Glutamatergic neuron (in vitro differentiated cells): Measurements from ENCODE around the gene WWTR1. TPM values are rescaled to one million over a fixed set of nuclear protein-coding genes. Genes with fewer than 3 reads are reported as not detected.

Experiments used
- DNase-seq: peaks from one replicate; pipeline ENCODE4 v3.0.0; 2022
- H3K27ac Mint-ChIP-seq: one replicate; pipeline ENCODE4 v1.8.0; 2020; ENCODE audit warnings: mild to moderate bottlenecking, mixed read lengths, inconsistent platforms; ENCODE audit not compliant: unreplicated experiment
- H3K27me3 Mint-ChIP-seq: one replicate; pipeline ENCODE4 v1.8.0; 2020; ENCODE audit warnings: mild to moderate bottlenecking, moderate library complexity, mixed read lengths, inconsistent platforms; ENCODE audit not compliant: unreplicated experiment
- H3K36me3 Mint-ChIP-seq: one replicate; pipeline ENCODE4 v1.8.0; 2020; ENCODE audit warnings: mild to moderate bottlenecking, mixed read lengths, inconsistent platforms; ENCODE audit not compliant: unreplicated experiment
- H3K4me1 Mint-ChIP-seq: one replicate; pipeline ENCODE4 v1.8.0; 2020; ENCODE audit warnings: mild to moderate bottlenecking, low read depth, mixed read lengths, inconsistent platforms; ENCODE audit not compliant: unreplicated experiment
- H3K4me3 Mint-ChIP-seq: one replicate; pipeline ENCODE4 v1.8.0; 2020; ENCODE audit warnings: mild to moderate bottlenecking, mixed read lengths, inconsistent platforms; ENCODE audit not compliant: unreplicated experiment
- H3K9me3 Mint-ChIP-seq: one replicate; pipeline ENCODE4 v1.8.0; 2020; ENCODE audit warnings: mild to moderate bottlenecking, moderate library complexity, mixed read lengths, inconsistent platforms; ENCODE audit not compliant: unreplicated experiment
- total RNA-seq: library from RNA; stranded (reverse); fragmentation: NEBNext Ultra II Directional; extraction: Animal tissue kit (Norgen Biotek cat#: 25700); gene quantifications from one replicate; pipeline ENCODE4 v1.2.1, GENCODE V29; 2021; ENCODE audit not compliant: unreplicated experiment
- TF ChIP-seq, protein P1 (sequence below): fragments of 200-600 bp; sonication (generic); IDR thresholded peaks from one replicate; pipeline ENCODE4 v1.5.0; 2021; ENCODE audit not compliant: partially characterized antibody, unreplicated experiment

The WWTR1 gene
- total RNA-seq, 1 donor from 2014 or later, result 2.3 TPM

DNA sequence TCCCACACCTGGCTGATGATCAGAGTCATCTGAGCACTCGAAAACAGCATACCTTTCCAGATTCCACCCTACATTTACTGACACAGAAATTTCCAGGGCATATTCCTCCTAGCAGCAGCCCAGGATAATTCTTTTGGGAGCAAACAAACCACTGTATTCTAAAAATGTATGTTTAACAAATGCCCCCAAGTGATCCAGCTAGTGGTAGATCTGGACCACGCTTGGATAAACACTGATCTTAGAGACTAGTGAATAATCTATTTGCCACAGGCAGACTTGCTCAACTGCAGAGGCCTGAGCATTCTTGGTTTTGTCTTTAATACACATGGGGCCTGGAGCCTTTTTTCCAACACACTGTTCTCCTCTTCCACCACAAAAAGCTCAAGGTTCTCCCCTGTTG lies 93.7 kb downstream of the WWTR1 start:
- no peak for DNase-seq
- Mint-ChIP-seq H3K4me3 (no peak overlapping the region), H3K27me3 (peaks cover 2% of the 10 kb centered on the region), H3K36me3 (no peaks in the 10 kb centered on the region), H3K27ac (no peak overlapping the region), H3K4me1 (peaks cover 8% of the 10 kb centered on the region), H3K9me3 (no peaks in the 10 kb centered on the region)
- TF ChIP-seq, protein P1, sequence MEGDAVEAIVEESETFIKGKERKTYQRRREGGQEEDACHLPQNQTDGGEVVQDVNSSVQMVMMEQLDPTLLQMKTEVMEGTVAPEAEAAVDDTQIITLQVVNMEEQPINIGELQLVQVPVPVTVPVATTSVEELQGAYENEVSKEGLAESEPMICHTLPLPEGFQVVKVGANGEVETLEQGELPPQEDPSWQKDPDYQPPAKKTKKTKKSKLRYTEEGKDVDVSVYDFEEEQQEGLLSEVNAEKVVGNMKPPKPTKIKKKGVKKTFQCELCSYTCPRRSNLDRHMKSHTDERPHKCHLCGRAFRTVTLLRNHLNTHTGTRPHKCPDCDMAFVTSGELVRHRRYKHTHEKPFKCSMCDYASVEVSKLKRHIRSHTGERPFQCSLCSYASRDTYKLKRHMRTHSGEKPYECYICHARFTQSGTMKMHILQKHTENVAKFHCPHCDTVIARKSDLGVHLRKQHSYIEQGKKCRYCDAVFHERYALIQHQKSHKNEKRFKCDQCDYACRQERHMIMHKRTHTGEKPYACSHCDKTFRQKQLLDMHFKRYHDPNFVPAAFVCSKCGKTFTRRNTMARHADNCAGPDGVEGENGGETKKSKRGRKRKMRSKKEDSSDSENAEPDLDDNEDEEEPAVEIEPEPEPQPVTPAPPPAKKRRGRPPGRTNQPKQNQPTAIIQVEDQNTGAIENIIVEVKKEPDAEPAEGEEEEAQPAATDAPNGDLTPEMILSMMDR, result no peak

GRCh38 chr3:149563114-149563513 lies 94.7 kb downstream of the WWTR1 start:
- no peak overlapping the region for H3K4me3 Mint-ChIP-seq
- no peaks in the 10 kb centered on the region for H3K9me3 Mint-ChIP-seq
- H3K4me1 Mint-ChIP-seq, result peaks cover 8% of the 10 kb centered on the region
- peaks cover 2% of the 10 kb centered on the region for H3K27me3 Mint-ChIP-seq
- no peaks in the 10 kb centered on the region for H3K36me3 Mint-ChIP-seq
- DNase-seq, result no peak
- H3K27ac Mint-ChIP-seq, result no peak overlapping the region
- TF ChIP-seq, protein P1, result no peak

DNA sequence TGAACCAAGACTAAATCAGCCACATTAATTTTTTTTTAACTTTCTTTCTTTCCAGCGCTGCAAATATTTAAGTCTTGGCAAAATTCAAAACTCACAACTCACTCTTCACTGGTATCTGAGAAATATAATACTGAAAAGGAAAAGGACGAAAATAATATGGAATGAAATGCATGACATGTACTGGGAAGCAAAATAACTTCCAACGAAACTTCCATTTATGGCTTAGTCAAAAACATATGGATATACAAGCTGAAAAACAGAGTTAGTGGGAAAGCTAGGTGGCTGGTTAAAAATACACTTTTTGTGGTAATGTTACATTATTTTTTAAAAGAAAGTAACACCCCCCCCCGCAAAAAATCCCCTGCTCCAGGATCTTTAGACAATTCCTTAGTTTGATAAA lies 97.2 kb downstream of the WWTR1 start:
- Mint-ChIP-seq H3K4me1 (peaks cover 16% of the 10 kb centered on the region), H3K9me3 (no peaks in the 10 kb centered on the region), H3K27ac (no peak overlapping the region), H3K4me3 (no peak overlapping the region), H3K36me3 (no peaks in the 10 kb centered on the region), H3K27me3 (peaks cover 2% of the 10 kb centered on the region)
- TF ChIP-seq, protein P1, result no peak
- no peak for DNase-seq

DNA sequence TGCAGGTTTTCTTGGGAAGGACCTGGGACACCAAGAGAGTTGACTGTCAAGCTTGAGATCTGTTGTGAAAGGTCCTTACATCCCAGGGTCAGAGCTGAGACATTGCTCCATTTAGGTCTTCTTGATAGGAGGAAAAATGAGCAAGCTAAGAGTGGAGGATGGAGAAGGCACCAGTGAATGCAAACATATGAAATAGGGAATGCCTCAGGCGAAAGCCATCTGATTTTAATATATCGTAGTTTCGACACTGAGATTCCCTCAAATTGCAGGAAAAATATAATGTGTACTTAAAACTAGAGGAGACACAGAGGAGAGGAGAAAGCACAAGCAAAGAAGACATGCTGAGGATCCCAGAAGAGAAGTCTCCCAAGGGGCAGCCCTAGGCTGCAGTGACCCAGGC lies 97.8 kb downstream of the WWTR1 start:
- no peak overlapping the region for H3K4me3 Mint-ChIP-seq
- peaks cover 17% of the 10 kb centered on the region for H3K4me1 Mint-ChIP-seq
- H3K27me3 Mint-ChIP-seq, result peaks cover 2% of the 10 kb centered on the region
- no peak overlapping the region for H3K27ac Mint-ChIP-seq
- no peak for DNase-seq
- H3K36me3 Mint-ChIP-seq, result no peaks in the 10 kb centered on the region
- TF ChIP-seq, protein P1, result no peak
- no peaks in the 10 kb centered on the region for H3K9me3 Mint-ChIP-seq

DNA sequence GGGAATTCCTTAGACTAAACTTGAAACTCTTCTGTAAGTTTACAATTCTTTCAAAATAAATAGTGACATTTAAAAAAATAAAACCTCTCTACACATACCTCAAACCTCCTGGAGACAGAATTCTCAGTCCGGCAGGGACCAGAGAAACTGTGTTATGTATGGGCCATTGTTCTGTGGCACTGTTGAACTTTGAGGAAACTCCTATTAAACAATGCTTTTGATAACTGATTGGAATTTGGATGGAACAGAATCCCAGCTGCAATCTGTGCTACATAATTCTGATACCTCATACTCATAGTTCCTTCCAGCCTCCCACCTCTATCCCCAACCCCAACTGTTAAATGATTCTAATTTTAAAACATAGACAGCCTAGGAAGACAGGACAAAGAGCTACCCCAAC lies 98.3 kb downstream of the WWTR1 start:
- DNase-seq, result no peak
- H3K27me3 Mint-ChIP-seq, result peaks cover 2% of the 10 kb centered on the region
- no peaks in the 10 kb centered on the region for H3K9me3 Mint-ChIP-seq
- no peaks in the 10 kb centered on the region for H3K36me3 Mint-ChIP-seq
- no peak overlapping the region for H3K27ac Mint-ChIP-seq
- TF ChIP-seq, protein P1, result no peak
- peaks cover 21% of the 10 kb centered on the region for H3K4me1 Mint-ChIP-seq
- H3K4me3 Mint-ChIP-seq, result no peak overlapping the region
